HCT116 (cell line): ENCODE results near the gene CHD1. TPM values are rescaled to one million over a fixed set of nuclear protein-coding genes. Genes with fewer than 3 reads are reported as not detected.

Experiments used
- ATAC-seq: fragments of 200-7000 bp; cut with Tn5 transposase; 2 replicates; pipeline ENCODE4 v1.9.1; 2020; ENCODE audit warnings: mild to moderate bottlenecking, moderate library complexity
- BruUV-seq: library from RNA; stranded (reverse); fragments of 400-500 nt; replicated peaks from 2 replicates; lab custom pipeline; 2021; lab: Mats Ljungman, UMichigan
- CTCF ChIA-PET: fragments of 300-600 bp; sonication (Branson Sonifier 250); formaldehyde crosslinking; loops from one replicate; lab custom pipeline; 2021; ENCODE audit warnings: antibody characterized with exemption; lab: Charles Lee
- POLR2A ChIA-PET: fragments of 300-600, 350-600 bp; sonication (Branson Sonifier 250); formaldehyde crosslinking; loops from one replicate; lab custom pipeline; 2021; ENCODE audit warnings: antibody characterized with exemption; lab: Charles Lee
- RAD21 ChIA-PET, 2 experiments: fragments of 300-600 bp; sonication (Branson Sonifier 250); formaldehyde crosslinking; loops; one replicate each; lab custom pipeline; 2023; ENCODE audit warnings: low total read pairs in 2 of 2; ENCODE audit not compliant: uncharacterized antibody in 2 of 2, unreplicated experiment in 2 of 2, low non-redundant PET in 1 of 2; lab: Charles Lee
- DNase-seq: peaks from one replicate; pipeline ENCODE4 v3.0.0-alpha.2; 2010; ENCODE audit warnings: low read depth, low spot score
- H2AFZ ChIP-seq: fragments of 200-600 bp; shearing (Covaris generic), sonication (generic); 2 replicates; pipeline ENCODE4 v1.6.1; 2017; ENCODE audit warnings: low read depth, mixed run types, mixed read lengths, antibody characterized with exemption, low read length; ENCODE audit not compliant: poor library complexity, severe bottlenecking
- H3K27ac ChIP-seq: 2 replicates; pipeline ENCODE4 v1.5.1; 2012; ENCODE audit warnings: low read depth, low read length
- H3K27me3 ChIP-seq: fragments of 200-600 bp; sonication (generic); 2 replicates; pipeline ENCODE4 v1.6.1; 2016; ENCODE audit warnings: mixed run types, low read length, mixed read lengths; ENCODE audit not compliant: insufficient read depth
- H3K36me3 ChIP-seq, 2 experiments: fragments of 200-500 bp in 1 of 2; fragments of 200-600 bp in 1 of 2; sonication (Bioruptor generic) in 1 of 2; sonication (generic) in 1 of 2; 2 replicates each; pipeline versions ENCODE4 v1.5.1 to v1.6.1; 2014 to 2016; ENCODE audit warnings: low read length in 2 of 2, inconsistent platforms in 1 of 2, mixed read lengths in 1 of 2, mixed run types in 1 of 2; ENCODE audit not compliant: insufficient read depth in 2 of 2, control insufficient read depth in 1 of 2
- H3K4me1 ChIP-seq, 2 experiments: fragments of 200-600 bp in 1 of 2; sonication (generic) in 1 of 2; 2 replicates each; pipeline versions ENCODE4 v1.5.1 to v1.6.1; 2012 to 2017; ENCODE audit warnings: low read length in 2 of 2, inconsistent platforms in 1 of 2, mild to moderate bottlenecking in 1 of 2, mixed read lengths in 1 of 2, mixed run types in 1 of 2, moderate library complexity in 1 of 2; ENCODE audit not compliant: insufficient read depth in 2 of 2, control insufficient read depth in 1 of 2
- H3K4me2 ChIP-seq: fragments of 200-600 bp; sonication (generic); 2 replicates; pipeline ENCODE4 v1.6.1; 2017; ENCODE audit warnings: mixed run types, low read length, mixed read lengths
- H3K4me3 ChIP-seq, 2 experiments: fragments of 200-600 bp in 1 of 2; sonication (generic) in 1 of 2; replicated peaks in 1 of 2; 2 replicates each; pipeline ENCODE4 v1.5.1; 2011 to 2016; ENCODE audit warnings: low read length in 2 of 2, control low read depth in 1 of 2, low read depth in 1 of 2, mild to moderate bottlenecking in 1 of 2, mixed read lengths in 1 of 2, mixed run types in 1 of 2
- H3K79me2 ChIP-seq: fragments of 200-600 bp; sonication (generic); 2 replicates; pipeline ENCODE4 v1.6.1; 2017; ENCODE audit warnings: mild to moderate bottlenecking, mixed run types, low read length, moderate library complexity, mixed read lengths; ENCODE audit not compliant: insufficient read depth
- H3K9ac ChIP-seq: fragments of 200-600 bp; sonication (generic); 2 replicates; pipeline ENCODE4 v1.6.1; 2016; ENCODE audit warnings: low read length, mixed read lengths
- H3K9me2 ChIP-seq: fragments of 200-600 bp; sonication (generic), shearing (Covaris generic); 2 replicates; pipeline ENCODE4 v1.6.1; 2017; ENCODE audit warnings: mixed run types, mild to moderate bottlenecking, moderate library complexity; ENCODE audit not compliant: insufficient read depth
- H3K9me3 ChIP-seq, 2 experiments: fragments of 200-500 bp in 1 of 2; fragments of 200-600 bp in 1 of 2; sonication (Bioruptor generic) in 1 of 2; sonication (generic) in 1 of 2; 2 replicates each; pipeline ENCODE4 v1.6.1; 2014 to 2017; ENCODE audit warnings: low read length in 2 of 2, mixed read lengths in 2 of 2, inconsistent platforms in 1 of 2, low read depth in 1 of 2, mild to moderate bottlenecking in 1 of 2, mixed run types in 1 of 2, moderate library complexity in 1 of 2; ENCODE audit not compliant: control insufficient read depth in 1 of 2, insufficient read depth in 1 of 2
- H4K20me1 ChIP-seq: fragments of 200-600 bp; sonication (generic), shearing (Covaris generic); 2 replicates; pipeline ENCODE4 v1.6.1; 2017; ENCODE audit warnings: mixed run types, mild to moderate bottlenecking, moderate library complexity; ENCODE audit not compliant: insufficient read depth
- ELF1 ChIP-seq: IDR thresholded peaks from 2 replicates; pipeline ENCODE4 v1.6.1; 2012; ENCODE audit warnings: low read depth, borderline replicate concordance
- JUND ChIP-seq: IDR thresholded peaks from 2 replicates; pipeline ENCODE4 v1.6.1; 2012
- POLR2A ChIP-seq: IDR thresholded peaks from 2 replicates; pipeline ENCODE4 v1.7.0; 2011; ENCODE audit warnings: borderline replicate concordance; ENCODE audit not compliant: insufficient read depth, insufficient read length; ENCODE audit errors: extremely low read depth
- POLR2AphosphoS5 ChIP-seq: IDR thresholded peaks from 2 replicates; pipeline ENCODE4 v1.6.1; 2011; ENCODE audit warnings: mild to moderate bottlenecking, low read depth, low read length, moderate library complexity
- SP1 ChIP-seq: IDR thresholded peaks from 2 replicates; pipeline ENCODE4 v1.6.1; 2012; ENCODE audit warnings: low read depth
- SRF ChIP-seq: IDR thresholded peaks from 2 replicates; pipeline ENCODE4 v1.6.1; 2012; ENCODE audit warnings: low read depth
- ZNF274 ChIP-seq: fragments of 200-500 bp; sonication (Bioruptor generic); IDR thresholded peaks from 2 replicates; pipeline ENCODE4 v1.6.1; 2014; ENCODE audit warnings: mild to moderate bottlenecking, low read depth, low read length, inconsistent platforms
- intact Hi-C: fragments of 100-400 bp; cut with micrococcal nuclease; formaldehyde crosslinking; loops from 2 replicates; pipeline ENCODE4 v1.10.0; 2022
- total RNA-seq: library from RNA; stranded (reverse); gene quantifications from one replicate; pipeline ENCODE4 v1.2.1, GENCODE V29; 2021; ENCODE audit not compliant: unreplicated experiment
- TF ChIP-seq, protein P1 (sequence below): IDR thresholded peaks from 2 replicates; pipeline ENCODE4 v1.6.1; 2011; ENCODE audit warnings: mild to moderate bottlenecking, low read length, moderate library complexity; ENCODE audit not compliant: insufficient replicate concordance; ENCODE audit errors: extremely low read depth
- TF ChIP-seq, protein P2 (sequence below): IDR thresholded peaks from 2 replicates; pipeline ENCODE4 v1.6.1; 2012
- TF ChIP-seq, protein P3 (sequence below), 3 experiments: fragments of 200-600 bp in 1 of 3; sonication (generic) in 1 of 3; IDR thresholded peaks in 2 of 3; conservative IDR thresholded peaks in 1 of 3; 2 replicates each; pipeline ENCODE4 v1.5.1; 2012 to 2017; ENCODE audit warnings: low read depth in 2 of 3, low read length in 2 of 3, antibody characterized with exemption in 1 of 3, borderline replicate concordance in 1 of 3, control low read depth in 1 of 3, mild to moderate bottlenecking in 1 of 3, mixed read lengths in 1 of 3, mixed run types in 1 of 3, moderate library complexity in 1 of 3; ENCODE audit not compliant: insufficient read depth in 1 of 3
- TF ChIP-seq, protein P4 (sequence below): IDR thresholded peaks from 2 replicates; pipeline ENCODE4 v1.6.1; 2012

Gene CHD1
- total RNA-seq, 1 experiment from 2014 or later: 43.9 TPM

DNA sequence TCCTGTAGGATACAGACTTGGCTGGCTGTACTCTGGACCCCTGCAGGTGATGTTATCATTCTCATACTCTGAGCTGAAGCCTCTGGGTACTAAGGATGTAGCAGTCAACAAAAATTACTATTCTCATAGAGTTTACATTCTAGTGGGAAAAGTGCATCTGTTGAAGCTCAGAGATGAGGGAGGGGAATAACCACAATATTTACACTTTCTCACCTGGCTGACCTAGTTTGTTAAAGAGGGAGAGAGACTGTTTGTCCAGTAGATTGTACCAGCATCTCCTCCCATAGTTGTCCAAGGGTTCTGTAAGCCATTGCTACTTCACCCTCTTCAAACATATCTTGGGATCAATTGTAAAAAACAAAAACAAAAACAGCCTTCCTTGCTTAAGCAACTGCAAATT, 33.8 kb upstream of the CHD1 start:
- ChIA-PET CTCF (no interaction called here), RAD21 (no interaction called here), POLR2A (interaction anchor here (0.7 kb wide), 1 partner anchor 11 kb away, joined by 3 read pairs; no protein-coding TSS in a partner anchor)
- Histone ChIP-seq H3K9ac (no peak overlapping the region), H3K4me1 (peaks cover 0 to 5% of the 10 kb centered on the region in 2 experiments; a peak in 1 of 4 replicates), H3K27me3 (no peaks in the 10 kb centered on the region), H3K36me3 (no peaks in the 10 kb centered on the region), H3K4me2 (no peak overlapping the region), H2AFZ (no peak overlapping the region), H3K4me3 (no peak overlapping the region), H4K20me1 (no peaks in the 10 kb centered on the region), H3K9me2 (no peaks in the 10 kb centered on the region), H3K79me2 (no peaks in the 10 kb centered on the region), H3K9me3 (no peaks in the 10 kb centered on the region), H3K27ac (no peak overlapping the region)
- intact Hi-C loops: no loop called here
- TF ChIP-seq, protein P1, sequence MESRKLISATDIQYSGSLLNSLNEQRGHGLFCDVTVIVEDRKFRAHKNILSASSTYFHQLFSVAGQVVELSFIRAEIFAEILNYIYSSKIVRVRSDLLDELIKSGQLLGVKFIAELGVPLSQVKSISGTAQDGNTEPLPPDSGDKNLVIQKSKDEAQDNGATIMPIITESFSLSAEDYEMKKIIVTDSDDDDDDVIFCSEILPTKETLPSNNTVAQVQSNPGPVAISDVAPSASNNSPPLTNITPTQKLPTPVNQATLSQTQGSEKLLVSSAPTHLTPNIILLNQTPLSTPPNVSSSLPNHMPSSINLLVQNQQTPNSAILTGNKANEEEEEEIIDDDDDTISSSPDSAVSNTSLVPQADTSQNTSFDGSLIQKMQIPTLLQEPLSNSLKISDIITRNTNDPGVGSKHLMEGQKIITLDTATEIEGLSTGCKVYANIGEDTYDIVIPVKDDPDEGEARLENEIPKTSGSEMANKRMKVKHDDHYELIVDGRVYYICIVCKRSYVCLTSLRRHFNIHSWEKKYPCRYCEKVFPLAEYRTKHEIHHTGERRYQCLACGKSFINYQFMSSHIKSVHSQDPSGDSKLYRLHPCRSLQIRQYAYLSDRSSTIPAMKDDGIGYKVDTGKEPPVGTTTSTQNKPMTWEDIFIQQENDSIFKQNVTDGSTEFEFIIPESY: no peak
- TF ChIP-seq POLR2A (no peak), ELF1 (no peak), SP1 (no peak), ZNF274 (no peak), POLR2AphosphoS5 (no peak), JUND (no peak), SRF (no peak)
- TF ChIP-seq, protein P2, sequence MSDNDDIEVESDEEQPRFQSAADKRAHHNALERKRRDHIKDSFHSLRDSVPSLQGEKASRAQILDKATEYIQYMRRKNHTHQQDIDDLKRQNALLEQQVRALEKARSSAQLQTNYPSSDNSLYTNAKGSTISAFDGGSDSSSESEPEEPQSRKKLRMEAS: no peak
- TF ChIP-seq, protein P3, sequence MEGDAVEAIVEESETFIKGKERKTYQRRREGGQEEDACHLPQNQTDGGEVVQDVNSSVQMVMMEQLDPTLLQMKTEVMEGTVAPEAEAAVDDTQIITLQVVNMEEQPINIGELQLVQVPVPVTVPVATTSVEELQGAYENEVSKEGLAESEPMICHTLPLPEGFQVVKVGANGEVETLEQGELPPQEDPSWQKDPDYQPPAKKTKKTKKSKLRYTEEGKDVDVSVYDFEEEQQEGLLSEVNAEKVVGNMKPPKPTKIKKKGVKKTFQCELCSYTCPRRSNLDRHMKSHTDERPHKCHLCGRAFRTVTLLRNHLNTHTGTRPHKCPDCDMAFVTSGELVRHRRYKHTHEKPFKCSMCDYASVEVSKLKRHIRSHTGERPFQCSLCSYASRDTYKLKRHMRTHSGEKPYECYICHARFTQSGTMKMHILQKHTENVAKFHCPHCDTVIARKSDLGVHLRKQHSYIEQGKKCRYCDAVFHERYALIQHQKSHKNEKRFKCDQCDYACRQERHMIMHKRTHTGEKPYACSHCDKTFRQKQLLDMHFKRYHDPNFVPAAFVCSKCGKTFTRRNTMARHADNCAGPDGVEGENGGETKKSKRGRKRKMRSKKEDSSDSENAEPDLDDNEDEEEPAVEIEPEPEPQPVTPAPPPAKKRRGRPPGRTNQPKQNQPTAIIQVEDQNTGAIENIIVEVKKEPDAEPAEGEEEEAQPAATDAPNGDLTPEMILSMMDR (IDR thresholded peaks at IDR 0.05 in 2 of 3, conservative IDR thresholded peaks at IDR 0.05 in 1 of 3; ENCODE audit: borderline replicate concordance in 1 of 3, insufficient read depth in 1 of 3, low read depth in 2 of 3, low read length in 2 of 3): no peak
- TF ChIP-seq, protein P4, sequence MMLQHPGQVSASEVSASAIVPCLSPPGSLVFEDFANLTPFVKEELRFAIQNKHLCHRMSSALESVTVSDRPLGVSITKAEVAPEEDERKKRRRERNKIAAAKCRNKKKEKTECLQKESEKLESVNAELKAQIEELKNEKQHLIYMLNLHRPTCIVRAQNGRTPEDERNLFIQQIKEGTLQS: no peak
- no TSS peak for BruUV-seq
- DNase-seq (no peak), ATAC-seq (no peak)
